HS-27A (cell line): ENCODE results near the gene GJA3.

Experiments
- DNase-seq: peaks from one replicate; pipeline ENCODE4 v3.0.0-alpha.2; 2012; ENCODE audit warnings: low read depth, missing footprints

GJA3 gene

GRCh38 chr13:20127562-20128458 is 33.0 kb downstream of the GJA3 start:
- DNase-seq = no peak

- no peak for DNase-seq
Observed at GRCh38 chr13:20127262-20127561, 33.6 kb downstream of the GJA3 start.

- DNase-seq = no peak
Observed at GRCh38 chr13:20126541-20127261, 34.2 kb downstream of the GJA3 start.

- DNase-seq = no peak
Observed at GRCh38 chr13:20125783-20126165, 35.1 kb downstream of the GJA3 start.

GRCh38 chr13:20125129-20125782 is 35.6 kb downstream of the GJA3 start:
- no peak for DNase-seq

- no peak for DNase-seq
Observed at GRCh38 chr13:20124303-20124702, 36.5 kb downstream of the GJA3 start.

GRCh38 chr13:20121159-20121525 is 39.7 kb downstream of the GJA3 start:
- no peak for DNase-seq

- no peak for DNase-seq
Observed at GRCh38 chr13:20119960-20120359, 40.9 kb downstream of the GJA3 start.

- no peak for DNase-seq
Observed at GRCh38 chr13:20118268-20119140, 42.3 kb downstream of the GJA3 start.

- DNase-seq = no peak
Observed at GRCh38 chr13:20116213-20116612, 44.6 kb downstream of the GJA3 start.

GRCh38 chr13:20114066-20114610 is 46.7 kb downstream of the GJA3 start:
- DNase-seq = no peak

- no peak for DNase-seq
Observed at GRCh38 chr13:20109037-20109436, 51.8 kb downstream of the GJA3 start.

- DNase-seq = no peak
Observed at GRCh38 chr13:20106742-20107141, 54.1 kb downstream of the GJA3 start.

- no peak for DNase-seq
Observed at GRCh38 chr13:20105161-20105689, 55.6 kb downstream of the GJA3 start.

- DNase-seq = no peak
Observed at GRCh38 chr13:20102525-20103180, 58.2 kb downstream of the GJA3 start.

- no peak for DNase-seq
Observed at GRCh38 chr13:20101467-20102316, 59.2 kb downstream of the GJA3 start.

- no peak for DNase-seq
Observed at GRCh38 chr13:20099319-20099718, 61.5 kb downstream of the GJA3 start.

- DNase-seq = no peak
Observed at GRCh38 chr13:20093951-20094350, 66.9 kb downstream of the GJA3 start.

GRCh38 chr13:20090349-20090748 is 70.5 kb downstream of the GJA3 start:
- no peak for DNase-seq
